HG02763 (cell line): ENCODE results near the gene SLC33A1.
"Not testable (repeated sequence)": the region's sequence is repeated elsewhere in the genome, so short reads cannot be mapped to it uniquely, and the experiment has no call there.

Source experiments
- ATAC-seq: cut with Tn5 transposase; IDR thresholded peaks from one replicate; pipeline ENCODE4 v1.9.1; 2021; ENCODE audit warnings: mild to moderate bottlenecking, moderate library complexity; ENCODE audit not compliant: unreplicated experiment

Gene SLC33A1

GRCh38 chr3:155854141-155854940 lies at the start of gene SLC33A1:
Gene SLC33A1 (minus strand): TSS chr3:155854427. CDS start chr3:155853997, 430 bp downstream.
- peak; percentile 95 for ATAC-seq

GRCh38 chr3:155895379-155895900 lies 41.2 kb upstream of the SLC33A1 start:
- ATAC-seq: no peak

GRCh38 chr3:155891321-155891720 lies 37.1 kb upstream of the SLC33A1 start:
- no peak for ATAC-seq

GRCh38 chr3:155890671-155891190 lies 36.5 kb upstream of the SLC33A1 start:
- peak; percentile 56 for ATAC-seq

- ATAC-seq: no peak
Measured at GRCh38 chr3:155889952-155890351, 35.7 kb upstream of the SLC33A1 start.

GRCh38 chr3:155889212-155889611 lies 35.0 kb upstream of the SLC33A1 start:
- ATAC-seq: no peak

GRCh38 chr3:155886915-155887314 lies 32.7 kb upstream of the SLC33A1 start:
- ATAC-seq: no peak

- not testable (repeated sequence) for ATAC-seq
Measured at GRCh38 chr3:155886348-155886747, 32.1 kb upstream of the SLC33A1 start.

GRCh38 chr3:155885292-155885691 lies 31.1 kb upstream of the SLC33A1 start:
- no peak for ATAC-seq

GRCh38 chr3:155884292-155884691 lies 30.1 kb upstream of the SLC33A1 start:
- no peak for ATAC-seq

- ATAC-seq: no peak
Measured at GRCh38 chr3:155880286-155880685, 26.1 kb upstream of the SLC33A1 start.

- no peak for ATAC-seq
Measured at GRCh38 chr3:155876503-155876902, 22.3 kb upstream of the SLC33A1 start.

GRCh38 chr3:155876037-155876436 lies 21.8 kb upstream of the SLC33A1 start:
- ATAC-seq: no peak

GRCh38 chr3:155872904-155873646 lies 18.8 kb upstream of the SLC33A1 start:
- ATAC-seq: no peak

GRCh38 chr3:155871746-155872158 lies 17.5 kb upstream of the SLC33A1 start:
- ATAC-seq: peak; percentile 7

- peak; percentile 26 for ATAC-seq
Measured at GRCh38 chr3:155870945-155871745, 16.9 kb upstream of the SLC33A1 start.

GRCh38 chr3:155870133-155870944 lies 16.1 kb upstream of the SLC33A1 start, which contains the start of gene GMPS:
Gene GMPS (plus strand): TSS chr3:155870650. CDS start chr3:155870871, 221 bp downstream.
- ATAC-seq: peak; percentile 91

- ATAC-seq: no peak
Measured at GRCh38 chr3:155869691-155870090, 15.5 kb upstream of the SLC33A1 start.

- no peak for ATAC-seq
Measured at GRCh38 chr3:155863072-155863784, 9.0 kb upstream of the SLC33A1 start.
